Gastrocnemius medialis (tissue), 4 donors: ENCODE measurements around the gene GPR139.

Source experiments
- CTCF ChIP-seq, 5 experiments: fragments of 450-650 bp in 3 of 5; fragments of 200-600 bp in 2 of 5; sonication (generic) in 2 of 5; IDR thresholded peaks in 4 of 5; conservative IDR thresholded peaks in 1 of 5; 1 replicate in 4 of 5; 2 replicates in 1 of 5; pipeline ENCODE4 v1.5.1; 2016 to 2019; ENCODE audit warnings: antibody characterized with exemption in 5 of 5, mild to moderate bottlenecking in 3 of 5, moderate library complexity in 3 of 5
- POLR2A ChIP-seq, 2 donors: fragments of 450-650 bp; IDR thresholded peaks; one replicate each; pipeline ENCODE4 v1.6.1; 2017; ENCODE audit warnings: antibody characterized with exemption in 2 of 2, mild to moderate bottlenecking in 2 of 2, moderate library complexity in 2 of 2

- TF ChIP-seq CTCF (IDR thresholded peaks at IDR 0.05 in 4 of 5, conservative IDR thresholded peaks at IDR 0.05 in 1 of 5): no peak
- TF ChIP-seq POLR2A (IDR thresholded peaks at IDR 0.05): no peak
Measured at GRCh38 chr16:20016234-20016633, 57.5 kb downstream of the GPR139 start.
